H9 (cell line): Measurements from ENCODE around the gene GIGYF1. TPM values are rescaled to one million over a fixed set of nuclear protein-coding genes. Genes with fewer than 3 reads are reported as not detected.

ENCODE experiments used
- DNase-seq: peaks from one replicate; pipeline ENCODE4 v3.0.0-alpha.2; 2017
- H2AFZ ChIP-seq: one replicate; pipeline ENCODE4 v1.6.1; 2013; ENCODE audit warnings: mild to moderate bottlenecking, low read length, control low read depth, moderate library complexity
- H2AK5ac ChIP-seq: 2 replicates; pipeline ENCODE4 v1.6.1; 2013; ENCODE audit warnings: low read length, control low read depth, mixed read lengths; ENCODE audit not compliant: insufficient read length
- H2BK120ac ChIP-seq: one replicate; pipeline ENCODE4 v1.6.1; 2013; ENCODE audit warnings: low read depth, mild to moderate bottlenecking, low read length, control low read depth, inconsistent platforms; ENCODE audit not compliant: poor library complexity, severe bottlenecking
- H2BK12ac ChIP-seq: 2 replicates; pipeline ENCODE4 v1.6.1; 2013; ENCODE audit warnings: low read length, control low read depth, mixed read lengths, low read depth; ENCODE audit not compliant: insufficient read length
- H2BK15ac ChIP-seq: 2 replicates; pipeline ENCODE4 v1.6.1; 2013; ENCODE audit warnings: low read depth, low read length, control low read depth
- H2BK20ac ChIP-seq: one replicate; pipeline ENCODE4 v1.6.1; 2013; ENCODE audit warnings: low read depth, mild to moderate bottlenecking, low read length, control low read depth, inconsistent platforms; ENCODE audit not compliant: poor library complexity, severe bottlenecking
- H2BK5ac ChIP-seq: 2 replicates; pipeline ENCODE4 v1.6.1; 2013; ENCODE audit warnings: low read length, control low read depth, mixed read lengths; ENCODE audit not compliant: insufficient read length
- H3K14ac ChIP-seq: 2 replicates; pipeline ENCODE4 v1.6.1; 2013; ENCODE audit warnings: low read length, control low read depth; ENCODE audit not compliant: insufficient read depth
- H3K18ac ChIP-seq: 2 replicates; pipeline ENCODE4 v1.6.1; 2013; ENCODE audit warnings: low read depth, mild to moderate bottlenecking, mixed read lengths, low read length, control low read depth; ENCODE audit not compliant: insufficient read length
- H3K23ac ChIP-seq: 2 replicates; pipeline ENCODE4 v1.6.1; 2013; ENCODE audit warnings: low read length, control low read depth, mixed read lengths, low read depth; ENCODE audit not compliant: insufficient read length
- H3K23me2 ChIP-seq: 2 replicates; pipeline ENCODE4 v1.6.1; 2013; ENCODE audit warnings: low read depth, mild to moderate bottlenecking, mixed read lengths, low read length, control low read depth; ENCODE audit not compliant: insufficient read length, poor library complexity, severe bottlenecking
- H3K27ac ChIP-seq: 2 replicates; pipeline ENCODE4 v1.5.1; 2013; ENCODE audit warnings: low read length, control low read depth, mixed read lengths, low read depth; ENCODE audit not compliant: insufficient read length
- H3K27me3 ChIP-seq: 2 replicates; pipeline ENCODE4 v1.6.1; 2013; ENCODE audit warnings: low read length, control low read depth, inconsistent platforms; ENCODE audit not compliant: insufficient read depth
- H3K4ac ChIP-seq: 2 replicates; pipeline ENCODE4 v1.6.1; 2013; ENCODE audit warnings: low read depth, mild to moderate bottlenecking, control low read depth, inconsistent platforms, low read length, moderate library complexity
- H3K4me1 ChIP-seq: 2 replicates; pipeline ENCODE4 v1.6.1; 2013; ENCODE audit warnings: low read length, control low read depth, inconsistent platforms; ENCODE audit not compliant: insufficient read depth
- H3K4me2 ChIP-seq: 2 replicates; pipeline ENCODE4 v1.6.1; 2013; ENCODE audit warnings: low read length, control low read depth, mixed read lengths; ENCODE audit not compliant: insufficient read length, insufficient read depth
- H3K56ac ChIP-seq: 2 replicates; pipeline ENCODE4 v1.6.1; 2013; ENCODE audit warnings: low read depth, mild to moderate bottlenecking, mixed read lengths, low read length, control low read depth; ENCODE audit not compliant: insufficient read length
- H3K79me1 ChIP-seq: 2 replicates; pipeline ENCODE4 v1.6.1; 2013; ENCODE audit warnings: low read depth, mild to moderate bottlenecking, moderate library complexity, low read length, control low read depth, inconsistent platforms; ENCODE audit not compliant: insufficient read depth, poor library complexity, severe bottlenecking
- H3K79me2 ChIP-seq: 2 replicates; pipeline ENCODE4 v1.6.1; 2013; ENCODE audit warnings: low read length, control low read depth, inconsistent platforms; ENCODE audit not compliant: insufficient read depth
- H3K9ac ChIP-seq: 2 replicates; pipeline ENCODE4 v1.6.1; 2013; ENCODE audit warnings: low read length, control low read depth, mixed read lengths; ENCODE audit not compliant: insufficient read length; ENCODE audit errors: extremely low read depth
- H3K9me3 ChIP-seq: one replicate; pipeline ENCODE4 v1.6.1; 2013; ENCODE audit warnings: low read depth, low read length, inconsistent platforms; ENCODE audit not compliant: control insufficient read depth
- H3T11ph ChIP-seq: one replicate; pipeline ENCODE4 v1.6.1; 2013; ENCODE audit warnings: mild to moderate bottlenecking, low read length, control low read depth, inconsistent platforms
- H4K20me1 ChIP-seq: one replicate; pipeline ENCODE4 v1.6.1; 2013; ENCODE audit not compliant: control insufficient read depth, insufficient read length, insufficient read depth
- H4K5ac ChIP-seq: 2 replicates; pipeline ENCODE4 v1.6.1; 2013; ENCODE audit warnings: low read depth, mild to moderate bottlenecking, mixed read lengths, low read length, control low read depth; ENCODE audit not compliant: insufficient read length
- H4K8ac ChIP-seq: replicated peaks from 2 replicates; pipeline ENCODE4 v1.6.1; 2013; ENCODE audit warnings: low read length, control low read depth, mixed read lengths, low read depth; ENCODE audit not compliant: insufficient read length
- H4K91ac ChIP-seq: 2 replicates; pipeline ENCODE4 v1.6.1; 2013; ENCODE audit warnings: low read depth, mild to moderate bottlenecking, moderate library complexity, mixed read lengths, low read length, control low read depth; ENCODE audit not compliant: insufficient read length
- H3K27ac Mint-ChIP-seq, 3 experiments: 2 replicates in 2 of 3; 3 replicates in 1 of 3; pipeline ENCODE4 v1.8.0; 2020 to 2021; ENCODE audit warnings: mixed read lengths in 3 of 3, mild to moderate bottlenecking in 1 of 3, moderate library complexity in 1 of 3
- H3K27me3 Mint-ChIP-seq: 2 replicates; pipeline ENCODE4 v1.8.0; 2021; ENCODE audit warnings: low read depth, mild to moderate bottlenecking, moderate library complexity, mixed read lengths
- H3K36me3 Mint-ChIP-seq, 3 experiments: 2 replicates in 2 of 3; 3 replicates in 1 of 3; pipeline ENCODE4 v1.8.0; 2020 to 2021; ENCODE audit warnings: low read depth in 3 of 3, mixed read lengths in 3 of 3; ENCODE audit not compliant: insufficient read depth in 1 of 3
- H3K4me1 Mint-ChIP-seq, 2 experiments: 2 replicates each; pipeline ENCODE4 v1.8.0; 2020; ENCODE audit warnings: mixed read lengths in 2 of 2
- H3K4me3 Mint-ChIP-seq, 2 experiments: 2 replicates in 1 of 2; 3 replicates in 1 of 2; pipeline ENCODE4 v1.8.0; 2020 to 2021; ENCODE audit warnings: mild to moderate bottlenecking in 2 of 2, mixed read lengths in 2 of 2, moderate library complexity in 1 of 2
- H3K9me3 Mint-ChIP-seq, 2 experiments: 2 replicates in 1 of 2; 3 replicates in 1 of 2; pipeline ENCODE4 v1.8.0; 2020; ENCODE audit warnings: mild to moderate bottlenecking in 2 of 2, mixed read lengths in 2 of 2, moderate library complexity in 1 of 2
- CTCF ChIP-seq: fragments of 200-600 bp; sonication (generic); conservative IDR thresholded peaks from 3 replicates; pipeline ENCODE4 v1.8.0; 2021; ENCODE audit warnings: antibody characterized with exemption, mild to moderate bottlenecking
- WGBS: extraction: QIAGEN DNeasy Blood & Tissue Kit; methylation state at CpG from one replicate; pipeline ENCODE4 v1.1.7; 2013; ENCODE audit warnings: missing lambda C conversion rate, low lambda C conversion rate, mixed read lengths; ENCODE audit not compliant: insufficient read length; ENCODE audit errors: extremely low coverage; 5-methylcytosine and 5-hydroxymethylcytosine counted together
- total RNA-seq: library from RNA; stranded (reverse); gene quantifications from 2 replicates; pipeline ENCODE4 v1.2.1, GENCODE V29; 2021

GIGYF1 gene
- total RNA-seq, 1 experiment from 2014 or later, result 104 TPM

- no peak for TF ChIP-seq CTCF
- no peaks in the 10 kb centered on the region for H4K20me1 ChIP-seq
- no peak overlapping the region for H2AK5ac ChIP-seq
- no peak for DNase-seq
- no peak overlapping the region for H4K8ac ChIP-seq
- peak overlapping the region; percentile 75 for H3K4me2 ChIP-seq
- no peak overlapping the region for H3K14ac ChIP-seq
- H3K9me3 Mint-ChIP-seq, result no peaks in the 10 kb centered on the region
- no peaks in the 10 kb centered on the region for H3K27me3 ChIP-seq
- H3K4ac ChIP-seq, result no peak overlapping the region
- no peak overlapping the region for H3K23ac ChIP-seq
- H2BK5ac ChIP-seq, result no peak overlapping the region
- no peaks in the 10 kb centered on the region for H3K79me2 ChIP-seq
- H2BK20ac ChIP-seq, result no peak overlapping the region
- H4K5ac ChIP-seq, result no peak overlapping the region
- no peaks in the 10 kb centered on the region for H3K9me3 ChIP-seq
- H3K4me1 ChIP-seq, result no peaks in the 10 kb centered on the region
- H3K27me3 Mint-ChIP-seq, result peaks cover 35% of the 10 kb centered on the region
- no peak overlapping the region for H4K91ac ChIP-seq
- H3K27ac ChIP-seq, result no peak overlapping the region
- no peak overlapping the region for H2BK120ac ChIP-seq
- peak overlapping the region; percentile 30 for H3K9ac ChIP-seq
- peak overlapping the region; percentile 83 to 92 for H3K4me3 Mint-ChIP-seq
- no peak overlapping the region for H2AFZ ChIP-seq
- peak overlapping the region in 2 of 3 experiments; percentile 49 to 90; a peak in 2 of 7 replicates for H3K27ac Mint-ChIP-seq
- H3K36me3 Mint-ChIP-seq, result peaks cover 10 to 19% (median 18%) of the 10 kb centered on the region in 3 experiments; a peak in 6 of 7 replicates
- no peak overlapping the region for H3K18ac ChIP-seq
- no peak overlapping the region for H2BK12ac ChIP-seq
- WGBS, result no CpG with 5 or more reads among the region's 34 CpGs
- H3K79me1 ChIP-seq, result no peaks in the 10 kb centered on the region
- H2BK15ac ChIP-seq, result no peak overlapping the region
- no peak overlapping the region for H3K56ac ChIP-seq
- no peak overlapping the region for H3T11ph ChIP-seq
- H3K4me1 Mint-ChIP-seq, result peaks cover 4 to 7% of the 10 kb centered on the region in 2 experiments; a peak in 3 of 4 replicates
- peaks cover 20% of the 10 kb centered on the region for H3K23me2 ChIP-seq
Observed at GRCh38 chr7:100673942-100674410, 20.1 kb downstream of the GIGYF1 start.
